Retinal pigment epithelial cell (primary cell): ENCODE results near the gene DDIT4L.

Experiments
- DNase-seq: peaks from one replicate; pipeline ENCODE4 v3.0.0-alpha.2; 2010; ENCODE audit warnings: low read depth
- H3K4me3 ChIP-seq: 2 replicates; pipeline ENCODE4 v1.5.1; 2011; ENCODE audit warnings: mild to moderate bottlenecking, low read length, control low read depth, moderate library complexity
- CTCF ChIP-seq: conservative IDR thresholded peaks from 2 replicates; pipeline ENCODE4 v1.5.1; 2011; ENCODE audit warnings: low read depth, low read length, control low read depth, inconsistent platforms

The DDIT4L gene, protein sequence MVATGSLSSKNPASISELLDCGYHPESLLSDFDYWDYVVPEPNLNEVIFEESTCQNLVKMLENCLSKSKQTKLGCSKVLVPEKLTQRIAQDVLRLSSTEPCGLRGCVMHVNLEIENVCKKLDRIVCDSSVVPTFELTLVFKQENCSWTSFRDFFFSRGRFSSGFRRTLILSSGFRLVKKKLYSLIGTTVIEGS

GRCh38 chr4:100189820-100190642 is at the start of gene DDIT4L:
Gene DDIT4L (minus strand): TSS chr4:100190468. CDS start chr4:100189983, 485 bp downstream.
- TF ChIP-seq CTCF: no peak
- peak within 1 kb of the TSS; percentile 64 for H3K4me3 ChIP-seq
- no peak for DNase-seq

- TF ChIP-seq CTCF: no peak
- no peak for DNase-seq
- no peak overlapping the region for H3K4me3 ChIP-seq
Observed at GRCh38 chr4:100240008-100240407, 49.7 kb upstream of the DDIT4L start.

GRCh38 chr4:100224721-100225120 is 34.5 kb upstream of the DDIT4L start:
- no peak for TF ChIP-seq CTCF
- no peak for DNase-seq
- H3K4me3 ChIP-seq: no peak overlapping the region

- no peak overlapping the region for H3K4me3 ChIP-seq
- no peak for TF ChIP-seq CTCF
- DNase-seq: no peak
Observed at GRCh38 chr4:100224160-100224559, 33.9 kb upstream of the DDIT4L start.

DNA sequence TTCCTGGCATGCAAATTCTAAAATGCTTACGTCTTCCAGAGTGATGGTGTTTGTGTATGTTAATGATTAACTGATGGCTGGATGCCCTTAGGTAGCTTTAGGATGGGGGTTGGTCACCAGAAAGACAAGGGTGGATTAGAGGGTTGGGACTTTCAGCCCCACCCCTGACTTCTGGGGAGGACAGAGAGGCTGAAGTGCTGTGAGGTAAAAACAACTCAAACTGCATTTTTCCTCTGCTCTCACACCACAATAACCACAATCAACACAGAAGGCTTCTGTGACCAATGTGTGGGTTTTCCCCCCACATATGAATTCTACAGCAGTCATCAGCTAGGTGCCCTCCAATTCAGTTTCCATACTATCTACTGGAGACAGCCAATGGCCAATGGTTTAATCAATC is 18.7 kb upstream of the DDIT4L start:
- no peak for DNase-seq
- TF ChIP-seq CTCF: no peak
- H3K4me3 ChIP-seq: no peak overlapping the region

DNA sequence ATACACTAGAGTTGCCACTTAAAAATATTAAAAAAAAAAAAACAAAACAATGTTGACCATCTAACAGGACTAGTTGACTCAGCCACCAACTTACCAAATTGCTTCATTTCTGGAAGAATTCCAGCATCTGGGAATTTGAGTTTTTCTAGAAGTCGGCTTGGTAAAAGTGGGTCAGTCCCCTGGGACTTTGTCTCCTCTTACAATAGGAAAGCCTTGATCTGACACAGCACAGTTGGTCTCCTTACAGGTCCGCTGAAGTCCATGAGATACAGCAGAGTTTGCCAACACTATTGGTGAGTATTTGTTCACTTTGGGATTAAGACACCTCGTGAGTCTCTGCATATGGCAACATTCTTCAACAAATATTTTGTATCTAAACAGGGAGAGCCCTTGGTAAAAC is 18.2 kb upstream of the DDIT4L start:
- DNase-seq: no peak
- H3K4me3 ChIP-seq: no peak overlapping the region
- no peak for TF ChIP-seq CTCF

DNA sequence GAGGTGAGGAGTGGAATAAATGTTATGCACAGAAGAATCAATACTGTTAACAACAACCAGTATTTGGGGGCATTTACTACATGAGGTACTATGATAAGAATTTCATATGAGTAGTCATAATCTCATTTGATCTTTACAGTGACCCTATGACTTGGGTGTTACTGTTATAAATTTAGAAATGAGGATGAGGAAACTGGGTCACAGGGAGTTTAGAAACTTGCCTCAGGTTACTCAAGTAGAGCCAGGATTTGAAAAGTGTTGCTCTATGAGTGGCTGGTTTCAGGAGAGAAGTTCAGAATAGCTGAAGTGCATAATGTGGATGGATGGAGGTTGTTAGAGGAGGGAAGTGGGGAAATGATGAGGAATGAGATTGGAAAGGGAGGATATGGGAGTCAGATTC is 16.6 kb upstream of the DDIT4L start:
- H3K4me3 ChIP-seq: no peak overlapping the region
- DNase-seq: no peak
- no peak for TF ChIP-seq CTCF
